H1 (cell line): ENCODE results near the gene SORBS1. TPM values are rescaled to one million over a fixed set of nuclear protein-coding genes. Genes with fewer than 3 reads are reported as not detected.

Experiments used
- CHD2 ChIP-seq: IDR thresholded peaks from 2 replicates; pipeline ENCODE4 v1.6.1; 2012; ENCODE audit warnings: low read length, improper control_type of control experiment
- HDAC6 ChIP-seq: IDR thresholded peaks from one replicate; pipeline ENCODE4 v1.7.1; 2012; ENCODE audit warnings: low read depth, mild to moderate bottlenecking, inconsistent platforms, low read length, moderate library complexity
- polyA plus RNA-seq, 7 experiments: library from polyadenylated mRNA; depleted of rRNA in 3 of 7; stranded (reverse) in 5 of 7; unstranded in 2 of 7; fragments of >200 nt in 5 of 7; fragments of 200-250 nt in 2 of 7; gene quantifications; 1 replicate in 5 of 7; 2 replicates in 1 of 7; 4 replicates in 1 of 7; pipeline versions ENCODE4 v1.2.1 to v1.2.3, GENCODE V29; 2011 to 2013; ENCODE audit warnings: missing spikeins in 2 of 7, mixed read lengths in 2 of 7
- total RNA-seq: library from RNA; stranded (reverse); fragmentation: NEBNext Ultra II Directional; extraction: Animal tissue kit (Norgen Biotek cat#: 25700); gene quantifications from 2 replicates; pipeline ENCODE4 v1.2.1, GENCODE V29; 2021
- TF ChIP-seq, protein P1 (sequence below): fragments of 300-600 bp; sonication (generic); IDR thresholded peaks from 2 replicates; pipeline ENCODE4 v1.7.1; 2012; ENCODE audit warnings: low read length, moderate library complexity, mild to moderate bottlenecking, inconsistent platforms; ENCODE audit not compliant: insufficient replicate concordance

SORBS1 gene
- total and polyA plus RNA-seq, 2 of the 8 experiments (the other 6 are each of a cell fraction or from before 2014, with no cell fraction given): 16.0 to 35.0 TPM

GRCh38 chr10:95343573-95343972, 217.6 kb downstream of the SORBS1 start (continued):
- TF ChIP-seq, protein P1, sequence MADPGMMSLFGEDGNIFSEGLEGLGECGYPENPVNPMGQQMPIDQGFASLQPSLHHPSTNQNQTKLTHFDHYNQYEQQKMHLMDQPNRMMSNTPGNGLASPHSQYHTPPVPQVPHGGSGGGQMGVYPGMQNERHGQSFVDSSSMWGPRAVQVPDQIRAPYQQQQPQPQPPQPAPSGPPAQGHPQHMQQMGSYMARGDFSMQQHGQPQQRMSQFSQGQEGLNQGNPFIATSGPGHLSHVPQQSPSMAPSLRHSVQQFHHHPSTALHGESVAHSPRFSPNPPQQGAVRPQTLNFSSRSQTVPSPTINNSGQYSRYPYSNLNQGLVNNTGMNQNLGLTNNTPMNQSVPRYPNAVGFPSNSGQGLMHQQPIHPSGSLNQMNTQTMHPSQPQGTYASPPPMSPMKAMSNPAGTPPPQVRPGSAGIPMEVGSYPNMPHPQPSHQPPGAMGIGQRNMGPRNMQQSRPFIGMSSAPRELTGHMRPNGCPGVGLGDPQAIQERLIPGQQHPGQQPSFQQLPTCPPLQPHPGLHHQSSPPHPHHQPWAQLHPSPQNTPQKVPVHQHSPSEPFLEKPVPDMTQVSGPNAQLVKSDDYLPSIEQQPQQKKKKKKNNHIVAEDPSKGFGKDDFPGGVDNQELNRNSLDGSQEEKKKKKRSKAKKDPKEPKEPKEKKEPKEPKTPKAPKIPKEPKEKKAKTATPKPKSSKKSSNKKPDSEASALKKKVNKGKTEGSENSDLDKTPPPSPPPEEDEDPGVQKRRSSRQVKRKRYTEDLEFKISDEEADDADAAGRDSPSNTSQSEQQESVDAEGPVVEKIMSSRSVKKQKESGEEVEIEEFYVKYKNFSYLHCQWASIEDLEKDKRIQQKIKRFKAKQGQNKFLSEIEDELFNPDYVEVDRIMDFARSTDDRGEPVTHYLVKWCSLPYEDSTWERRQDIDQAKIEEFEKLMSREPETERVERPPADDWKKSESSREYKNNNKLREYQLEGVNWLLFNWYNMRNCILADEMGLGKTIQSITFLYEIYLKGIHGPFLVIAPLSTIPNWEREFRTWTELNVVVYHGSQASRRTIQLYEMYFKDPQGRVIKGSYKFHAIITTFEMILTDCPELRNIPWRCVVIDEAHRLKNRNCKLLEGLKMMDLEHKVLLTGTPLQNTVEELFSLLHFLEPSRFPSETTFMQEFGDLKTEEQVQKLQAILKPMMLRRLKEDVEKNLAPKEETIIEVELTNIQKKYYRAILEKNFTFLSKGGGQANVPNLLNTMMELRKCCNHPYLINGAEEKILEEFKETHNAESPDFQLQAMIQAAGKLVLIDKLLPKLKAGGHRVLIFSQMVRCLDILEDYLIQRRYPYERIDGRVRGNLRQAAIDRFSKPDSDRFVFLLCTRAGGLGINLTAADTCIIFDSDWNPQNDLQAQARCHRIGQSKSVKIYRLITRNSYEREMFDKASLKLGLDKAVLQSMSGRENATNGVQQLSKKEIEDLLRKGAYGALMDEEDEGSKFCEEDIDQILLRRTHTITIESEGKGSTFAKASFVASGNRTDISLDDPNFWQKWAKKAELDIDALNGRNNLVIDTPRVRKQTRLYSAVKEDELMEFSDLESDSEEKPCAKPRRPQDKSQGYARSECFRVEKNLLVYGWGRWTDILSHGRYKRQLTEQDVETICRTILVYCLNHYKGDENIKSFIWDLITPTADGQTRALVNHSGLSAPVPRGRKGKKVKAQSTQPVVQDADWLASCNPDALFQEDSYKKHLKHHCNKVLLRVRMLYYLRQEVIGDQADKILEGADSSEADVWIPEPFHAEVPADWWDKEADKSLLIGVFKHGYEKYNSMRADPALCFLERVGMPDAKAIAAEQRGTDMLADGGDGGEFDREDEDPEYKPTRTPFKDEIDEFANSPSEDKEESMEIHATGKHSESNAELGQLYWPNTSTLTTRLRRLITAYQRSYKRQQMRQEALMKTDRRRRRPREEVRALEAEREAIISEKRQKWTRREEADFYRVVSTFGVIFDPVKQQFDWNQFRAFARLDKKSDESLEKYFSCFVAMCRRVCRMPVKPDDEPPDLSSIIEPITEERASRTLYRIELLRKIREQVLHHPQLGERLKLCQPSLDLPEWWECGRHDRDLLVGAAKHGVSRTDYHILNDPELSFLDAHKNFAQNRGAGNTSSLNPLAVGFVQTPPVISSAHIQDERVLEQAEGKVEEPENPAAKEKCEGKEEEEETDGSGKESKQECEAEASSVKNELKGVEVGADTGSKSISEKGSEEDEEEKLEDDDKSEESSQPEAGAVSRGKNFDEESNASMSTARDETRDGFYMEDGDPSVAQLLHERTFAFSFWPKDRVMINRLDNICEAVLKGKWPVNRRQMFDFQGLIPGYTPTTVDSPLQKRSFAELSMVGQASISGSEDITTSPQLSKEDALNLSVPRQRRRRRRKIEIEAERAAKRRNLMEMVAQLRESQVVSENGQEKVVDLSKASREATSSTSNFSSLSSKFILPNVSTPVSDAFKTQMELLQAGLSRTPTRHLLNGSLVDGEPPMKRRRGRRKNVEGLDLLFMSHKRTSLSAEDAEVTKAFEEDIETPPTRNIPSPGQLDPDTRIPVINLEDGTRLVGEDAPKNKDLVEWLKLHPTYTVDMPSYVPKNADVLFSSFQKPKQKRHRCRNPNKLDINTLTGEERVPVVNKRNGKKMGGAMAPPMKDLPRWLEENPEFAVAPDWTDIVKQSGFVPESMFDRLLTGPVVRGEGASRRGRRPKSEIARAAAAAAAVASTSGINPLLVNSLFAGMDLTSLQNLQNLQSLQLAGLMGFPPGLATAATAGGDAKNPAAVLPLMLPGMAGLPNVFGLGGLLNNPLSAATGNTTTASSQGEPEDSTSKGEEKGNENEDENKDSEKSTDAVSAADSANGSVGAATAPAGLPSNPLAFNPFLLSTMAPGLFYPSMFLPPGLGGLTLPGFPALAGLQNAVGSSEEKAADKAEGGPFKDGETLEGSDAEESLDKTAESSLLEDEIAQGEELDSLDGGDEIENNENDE: no peak
- no peak for TF ChIP-seq CHD2
- no peak for TF ChIP-seq HDAC6
